ENCODE results near the gene KRTAP10-6. TPM values are rescaled to one million over a fixed set of nuclear protein-coding genes. Genes with fewer than 3 reads are reported as not detected.
"Not testable (repeated sequence)": the region's sequence is repeated elsewhere in the genome, so short reads cannot be mapped to it uniquely, and the experiment has no call there.

Gene KRTAP10-6
- total and polyA plus RNA-seq, 3 donors from 2014 or later, result not detected

DNA sequence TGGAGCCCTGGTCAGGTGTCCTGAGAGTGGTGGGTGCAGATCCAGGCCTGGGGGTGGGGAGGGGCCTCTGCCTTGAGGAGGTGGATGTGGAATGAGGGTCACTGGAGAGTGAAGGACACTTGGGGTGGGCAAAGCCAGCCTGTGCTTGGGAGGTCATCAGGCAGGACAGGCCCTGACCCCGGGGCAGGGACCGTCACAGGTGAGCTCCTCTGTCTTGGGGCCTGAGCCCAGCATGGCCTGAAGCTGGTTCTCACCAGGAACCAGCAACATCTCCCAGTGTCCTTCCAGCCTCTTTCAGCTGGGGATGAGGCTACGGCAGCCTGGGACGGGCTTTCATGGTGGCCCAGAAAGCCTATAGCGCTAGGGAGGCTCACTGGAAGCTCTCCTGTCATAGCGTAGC lies 40.2 kb downstream of the KRTAP10-6 start:
- Histone ChIP-seq H3K27ac (no peak overlapping the region), H3K9me3 (no peaks in the 10 kb centered on the region), H3K4me1 (no peaks in the 10 kb centered on the region), H3K27me3 (no peaks in the 10 kb centered on the region), H3K4me3 (no peak overlapping the region), H3K36me3 (ENCODE audit: low read depth, missing control alignments) (no peaks in the 10 kb centered on the region)
- 86% methylated on average over 6 of the region's 6 CpGs; no CpG with 5 or more reads in 1 of the 2 donors for WGBS, 2 donors
- intact Hi-C loops (cut with DNase I; ENCODE audit: low total_unique reads), result no loop called here
- TF ChIP-seq, protein P1, sequence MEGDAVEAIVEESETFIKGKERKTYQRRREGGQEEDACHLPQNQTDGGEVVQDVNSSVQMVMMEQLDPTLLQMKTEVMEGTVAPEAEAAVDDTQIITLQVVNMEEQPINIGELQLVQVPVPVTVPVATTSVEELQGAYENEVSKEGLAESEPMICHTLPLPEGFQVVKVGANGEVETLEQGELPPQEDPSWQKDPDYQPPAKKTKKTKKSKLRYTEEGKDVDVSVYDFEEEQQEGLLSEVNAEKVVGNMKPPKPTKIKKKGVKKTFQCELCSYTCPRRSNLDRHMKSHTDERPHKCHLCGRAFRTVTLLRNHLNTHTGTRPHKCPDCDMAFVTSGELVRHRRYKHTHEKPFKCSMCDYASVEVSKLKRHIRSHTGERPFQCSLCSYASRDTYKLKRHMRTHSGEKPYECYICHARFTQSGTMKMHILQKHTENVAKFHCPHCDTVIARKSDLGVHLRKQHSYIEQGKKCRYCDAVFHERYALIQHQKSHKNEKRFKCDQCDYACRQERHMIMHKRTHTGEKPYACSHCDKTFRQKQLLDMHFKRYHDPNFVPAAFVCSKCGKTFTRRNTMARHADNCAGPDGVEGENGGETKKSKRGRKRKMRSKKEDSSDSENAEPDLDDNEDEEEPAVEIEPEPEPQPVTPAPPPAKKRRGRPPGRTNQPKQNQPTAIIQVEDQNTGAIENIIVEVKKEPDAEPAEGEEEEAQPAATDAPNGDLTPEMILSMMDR (IDR thresholded peaks at IDR 0.05), result no peak
- no peak for TF ChIP-seq POLR2A (IDR thresholded peaks at IDR 0.05)
- no peak for DNase-seq

DNA sequence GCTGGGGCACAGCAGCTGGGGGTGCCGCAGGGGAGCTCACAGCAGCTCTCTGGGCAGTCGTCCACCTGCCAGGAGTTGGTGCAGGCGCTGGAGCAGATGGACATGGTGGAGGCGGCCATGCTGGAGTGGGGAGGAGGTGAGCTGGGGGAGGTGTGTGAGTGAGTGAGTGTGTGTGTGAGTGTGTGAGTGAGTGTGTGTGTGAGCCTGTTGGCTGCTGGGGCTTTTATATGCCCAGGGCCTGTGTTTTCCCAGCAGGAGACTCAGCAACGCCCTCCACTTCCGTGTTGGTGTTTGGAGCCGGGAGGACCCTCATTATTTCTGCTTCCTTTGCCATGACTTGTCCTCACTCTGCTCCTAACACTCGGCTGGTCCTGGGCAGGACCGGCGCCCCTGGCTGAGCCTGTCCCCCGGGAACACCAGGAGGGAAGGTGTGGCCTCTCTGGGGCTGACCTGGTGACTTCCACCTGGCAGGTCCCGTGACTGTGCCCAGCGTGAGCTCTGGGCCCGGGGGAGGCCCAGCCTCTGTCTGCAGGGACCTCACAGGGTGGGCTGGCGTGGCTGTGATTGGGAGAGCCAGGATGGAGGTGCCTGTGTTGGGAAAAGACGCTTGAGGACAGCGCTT lies 40.9 kb downstream of the KRTAP10-6 start, which contains the start of gene KRTAP10-2:
Gene KRTAP10-2, minus strand, starts transcription at position 166 of the 622 bp plus-strand sequence. Its CDS starts 47 bp downstream, at position 119.
- Histone ChIP-seq H3K27me3 (no peaks in the 10 kb centered on the region), H3K4me1 (no peaks in the 10 kb centered on the region), H3K27ac (no peak within 1 kb of the TSS), H3K4me3 (no peak within 1 kb of the TSS), H3K36me3 (ENCODE audit: low read depth, missing control alignments) (no peaks in the 10 kb centered on the region), H3K9me3 (no peaks in the 10 kb centered on the region)
- TF ChIP-seq, protein P1 (IDR thresholded peaks at IDR 0.05), result no peak
- no peak for TF ChIP-seq POLR2A (IDR thresholded peaks at IDR 0.05)
- WGBS, 2 donors, result 55 to 57% methylated on average over 13 to 17 of the region's 17 CpGs
- intact Hi-C loops (cut with DNase I; ENCODE audit: low total_unique reads), result no loop called here
- no peak for DNase-seq

DNA sequence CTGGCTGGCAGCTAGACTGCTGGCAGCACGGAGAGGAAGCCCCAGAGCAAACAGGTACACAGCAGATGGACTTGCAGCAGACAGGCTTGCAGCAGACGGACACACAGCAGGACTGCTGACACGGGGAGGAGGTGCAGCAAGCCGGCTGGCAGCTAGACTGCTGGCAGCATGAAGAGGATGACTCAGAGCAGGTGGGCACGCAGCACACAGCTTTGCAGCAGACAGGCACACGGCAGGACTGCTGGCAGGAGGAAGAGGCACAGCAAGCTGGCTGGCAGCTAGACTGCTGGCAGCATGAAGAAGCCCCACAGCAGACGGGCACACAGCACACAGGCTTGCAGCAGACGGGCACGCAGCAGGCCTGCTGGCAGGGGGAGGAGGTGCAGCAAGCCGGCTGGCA lies 41.5 kb downstream of the KRTAP10-6 start:
- no peak for DNase-seq
- no peaks in the 10 kb centered on the region for H3K4me1 ChIP-seq
- TF ChIP-seq, protein P1 (IDR thresholded peaks at IDR 0.05), result no peak
- TF ChIP-seq POLR2A (IDR thresholded peaks at IDR 0.05), result no peak
- 62 to 69% methylated on average over 10 of the region's 10 CpGs for WGBS, 2 donors
- H3K27me3 ChIP-seq, result no peaks in the 10 kb centered on the region
- intact Hi-C loops (cut with DNase I; ENCODE audit: low total_unique reads), result no loop called here
- H3K36me3 ChIP-seq (ENCODE audit: low read depth, missing control alignments), result no peaks in the 10 kb centered on the region
- no peak overlapping the region for H3K27ac ChIP-seq
- H3K4me3 ChIP-seq, result no peak overlapping the region
- no peaks in the 10 kb centered on the region for H3K9me3 ChIP-seq

DNA sequence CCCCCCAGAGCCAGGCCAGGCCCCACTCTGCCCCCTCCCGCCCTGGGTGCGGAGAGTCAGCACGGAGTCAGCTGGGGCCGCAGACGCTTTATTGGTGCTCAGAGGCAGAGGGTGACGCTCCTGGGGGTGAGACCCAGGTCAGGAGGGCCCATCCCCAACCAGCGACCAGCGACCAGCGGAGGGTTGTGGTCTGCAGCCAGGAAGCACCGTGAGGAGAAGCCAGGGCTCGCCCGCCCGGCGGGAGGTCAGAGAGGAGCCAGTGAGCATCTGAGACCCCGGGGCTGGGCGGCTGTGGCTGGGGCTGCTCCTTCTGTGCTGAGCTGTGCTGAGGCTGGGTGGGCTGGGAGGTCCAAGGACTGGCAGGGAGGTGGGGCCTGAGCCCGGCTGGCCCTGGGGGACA lies 42.0 kb downstream of the KRTAP10-6 start:
- H3K27ac ChIP-seq; H3K4me1 ChIP-seq; H3K9me3 ChIP-seq; H3K27me3 ChIP-seq; intact Hi-C loops (cut with DNase I; ENCODE audit: low total_unique reads); DNase-seq; H3K36me3 ChIP-seq (ENCODE audit: low read depth, missing control alignments); H3K4me3 ChIP-seq: not testable (repeated sequence)
- 47 to 74% methylated on average over 3 to 17 of the region's 17 CpGs for WGBS, 2 donors

DNA sequence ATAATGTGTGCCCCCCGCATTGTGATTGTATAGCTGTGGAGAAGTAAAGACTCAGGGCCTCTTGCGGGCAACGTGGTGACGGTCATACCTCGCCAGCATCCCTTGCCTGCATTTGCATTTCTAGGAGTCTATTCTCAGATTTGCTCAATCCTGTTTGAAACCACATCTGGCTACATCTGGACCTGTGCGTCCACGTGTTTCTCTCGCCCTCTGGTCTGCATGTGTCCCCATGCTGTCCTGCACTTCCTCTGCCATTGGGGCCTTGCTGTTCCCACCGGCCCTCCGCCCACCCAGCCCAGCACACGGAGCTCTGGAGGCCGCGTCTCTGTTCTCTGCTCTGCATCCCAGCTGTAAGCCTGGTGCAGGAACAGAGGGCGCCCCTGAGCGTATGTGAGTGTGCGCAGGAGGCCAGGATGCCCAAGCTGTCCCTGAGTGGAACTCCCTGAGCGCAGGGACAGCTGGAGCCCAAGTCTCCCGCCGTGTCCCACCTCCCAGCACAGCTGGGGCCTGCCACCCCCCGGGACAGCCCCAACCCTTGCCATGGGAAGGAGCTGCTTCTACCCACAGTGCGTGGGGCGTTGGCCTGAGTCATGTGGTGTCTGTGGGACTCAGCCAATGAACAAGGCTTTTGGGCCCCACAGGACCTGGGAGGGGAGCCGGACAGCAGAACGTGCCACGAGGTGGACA lies 42.6 kb downstream of the KRTAP10-6 start:
- no peaks in the 10 kb centered on the region for H3K36me3 ChIP-seq (ENCODE audit: low read depth, missing control alignments)
- no peaks in the 10 kb centered on the region for H3K9me3 ChIP-seq
- intact Hi-C loops (cut with DNase I; ENCODE audit: low total_unique reads), result no loop called here
- no peaks in the 10 kb centered on the region for H3K27me3 ChIP-seq
- no peak overlapping the region for H3K27ac ChIP-seq
- no peak for TF ChIP-seq POLR2A (IDR thresholded peaks at IDR 0.05)
- TF ChIP-seq, protein P1 (IDR thresholded peaks at IDR 0.05), result no peak
- DNase-seq, result no peak
- 68 to 77% methylated on average over 19 to 25 of the region's 25 CpGs for WGBS, 2 donors
- H3K4me3 ChIP-seq, result no peak overlapping the region
- no peaks in the 10 kb centered on the region for H3K4me1 ChIP-seq

Data from testis (tissue), 3 donors.